ENCODE measurements around the gene ATG9A.

ATG9A gene

DNA sequence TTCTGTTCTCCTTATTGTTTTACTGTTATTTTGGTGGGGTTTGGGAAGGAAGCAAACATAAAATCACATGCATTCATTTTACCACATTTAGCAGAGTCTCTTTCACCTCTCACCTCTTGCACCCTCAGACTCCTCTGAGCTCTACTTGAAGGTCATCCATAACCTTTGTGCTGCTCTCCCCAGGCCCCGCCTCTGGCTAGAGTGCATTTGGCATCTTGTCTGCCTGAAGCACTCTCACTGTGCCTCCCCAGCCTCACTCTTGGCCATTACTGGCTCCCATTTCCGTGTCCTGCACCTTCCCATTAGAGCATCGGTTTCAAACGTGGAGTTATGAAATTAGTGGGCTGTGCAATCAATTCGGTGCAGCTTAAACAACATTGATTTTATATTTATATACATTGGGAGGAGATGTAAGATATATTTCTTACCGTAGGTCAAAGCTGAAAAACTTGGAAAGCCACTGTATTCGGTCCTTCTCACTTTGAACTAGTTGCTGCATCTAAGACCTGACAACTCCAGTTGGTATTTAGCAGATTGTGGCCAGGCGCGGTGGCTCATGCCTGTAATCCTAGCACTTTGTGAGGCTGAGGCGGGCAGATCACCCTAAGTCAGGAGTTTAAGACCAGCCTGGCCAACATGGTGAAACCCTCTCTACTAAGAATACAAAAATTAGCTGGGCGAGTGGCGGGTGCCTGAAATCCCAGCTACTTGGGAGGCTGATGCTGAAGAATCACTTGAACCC lies 29.8 kb downstream of the ATG9A start:
- Mint-ChIP-seq H3K36me3 (peaks cover 3% of the 10 kb centered on the region), H3K4me3 (no peak overlapping the region), H3K9me3 (peaks cover 7% of the 10 kb centered on the region), H3K4me1 (peaks cover 8% of the 10 kb centered on the region), H3K27ac (no peak overlapping the region), H3K27me3 (peaks cover 33% of the 10 kb centered on the region)
- CTCF ChIA-PET: interaction anchor here (1.0 to 1.4 kb wide), 2 partner anchors 100 to 170 kb away, joined by 3 to 4 read pairs; no protein-coding TSS in a partner anchor
- no peak for DNase-seq

GRCh38 chr2:219198974-219199373 lies 30.5 kb downstream of the ATG9A start:
- CTCF ChIA-PET: interaction anchor here (0.7 kb wide), 1 partner anchor 35 kb away, joined by 3 read pairs; no protein-coding TSS in a partner anchor
- H3K36me3 Mint-ChIP-seq: peaks cover 3% of the 10 kb centered on the region
- H3K27ac Mint-ChIP-seq: no peak overlapping the region
- H3K4me1 Mint-ChIP-seq: peaks cover 8% of the 10 kb centered on the region
- H3K27me3 Mint-ChIP-seq: peaks cover 33% of the 10 kb centered on the region
- H3K9me3 Mint-ChIP-seq: peaks cover 4% of the 10 kb centered on the region
- DNase-seq: no peak
- H3K4me3 Mint-ChIP-seq: no peak overlapping the region

- Mint-ChIP-seq H3K4me1 (peaks cover 8% of the 10 kb centered on the region), H3K27me3 (peaks cover 33% of the 10 kb centered on the region), H3K9me3 (peaks cover 4% of the 10 kb centered on the region), H3K27ac (no peak overlapping the region), H3K4me3 (no peak overlapping the region), H3K36me3 (no peaks in the 10 kb centered on the region)
- CTCF ChIA-PET: interaction anchor here (0.6 to 1.7 kb wide), 3 partner anchors 16 to 103 kb away, joined by 3 read pairs; no protein-coding TSS in a partner anchor
- no peak for DNase-seq
These were observed 32.0 kb downstream of the ATG9A start for GRCh38 chr2:219197388-219197787.

- DNase-seq: no peak
- H3K4me3 Mint-ChIP-seq: no peak overlapping the region
- CTCF ChIA-PET: no interaction called here
- peaks cover 23% of the 10 kb centered on the region for H3K4me1 Mint-ChIP-seq
- peaks cover 39% of the 10 kb centered on the region for H3K36me3 Mint-ChIP-seq
- H3K9me3 Mint-ChIP-seq: no peaks in the 10 kb centered on the region
- H3K27ac Mint-ChIP-seq: no peak overlapping the region
- H3K27me3 Mint-ChIP-seq: no peaks in the 10 kb centered on the region
These were observed 42.5 kb downstream of the ATG9A start for GRCh38 chr2:219186754-219187456.

DNA sequence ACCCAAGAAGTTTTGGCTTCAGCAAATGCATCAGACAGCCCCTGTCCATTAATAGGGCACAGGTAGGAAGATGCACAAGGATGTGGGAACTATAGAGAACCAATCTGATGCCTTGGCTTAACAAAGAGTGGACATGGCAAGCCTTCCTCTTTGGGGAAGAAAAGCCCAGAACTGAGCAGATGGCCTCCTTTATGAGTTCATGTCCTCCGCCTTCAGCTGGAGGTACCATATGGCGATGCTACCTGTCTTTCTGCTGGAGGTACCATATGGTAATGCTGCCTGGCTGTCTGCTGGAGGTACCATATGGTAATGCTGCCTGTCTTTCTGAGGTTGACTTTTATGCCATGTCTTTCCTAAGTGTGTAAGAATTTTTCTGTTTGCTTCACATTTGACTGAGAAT lies 45.3 kb downstream of the ATG9A start:
- Mint-ChIP-seq H3K27me3 (no peaks in the 10 kb centered on the region), H3K4me1 (peaks cover 51% of the 10 kb centered on the region), H3K27ac (no peak overlapping the region), H3K4me3 (no peak overlapping the region), H3K36me3 (peaks cover 57% of the 10 kb centered on the region), H3K9me3 (no peaks in the 10 kb centered on the region)
- DNase-seq: no peak
- CTCF ChIA-PET: no interaction called here

DNA sequence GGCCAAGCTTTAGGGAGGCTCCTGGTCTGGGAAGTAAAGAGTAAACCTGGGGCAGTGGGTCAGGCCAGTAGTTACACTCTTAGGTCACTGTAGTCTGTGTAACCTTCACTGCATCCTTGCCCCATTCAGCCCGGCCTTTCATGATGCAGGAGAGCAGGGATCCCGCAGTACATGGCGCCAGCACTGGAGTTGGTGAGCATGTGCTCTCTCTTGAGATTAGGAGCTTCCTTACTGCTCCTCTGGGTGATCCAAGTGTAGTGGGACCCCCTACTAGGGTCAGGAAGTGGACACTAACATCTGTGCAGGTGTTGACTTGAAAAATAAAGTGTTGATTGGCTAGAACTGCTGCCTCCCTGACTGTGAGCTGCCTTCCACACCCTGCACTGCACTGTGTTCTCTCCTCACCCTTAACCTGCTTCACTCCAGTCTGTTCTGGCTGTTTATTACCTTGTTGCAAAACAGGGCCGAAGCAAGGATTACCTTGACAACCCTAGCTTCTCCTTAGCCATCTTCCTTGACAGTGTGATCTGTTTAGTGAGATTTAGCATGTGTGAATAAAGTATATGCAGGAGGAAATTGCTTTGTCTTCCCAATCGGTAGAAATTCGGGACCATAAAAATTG lies 46.2 kb downstream of the ATG9A start:
- Mint-ChIP-seq H3K4me3 (no peak overlapping the region), H3K36me3 (peaks cover 58% of the 10 kb centered on the region), H3K27me3 (no peaks in the 10 kb centered on the region), H3K9me3 (no peaks in the 10 kb centered on the region), H3K27ac (no peak overlapping the region), H3K4me1 (peaks cover 54% of the 10 kb centered on the region)
- CTCF ChIA-PET: interaction anchor here (1.4 to 1.6 kb wide), 2 partner anchors 10 to 13 kb away, joined by 5 to 6 read pairs; partner anchors contain the start of gene SLC23A3
- DNase-seq: no peak

GRCh38 chr2:219182331-219183150 lies 46.9 kb downstream of the ATG9A start:
- Mint-ChIP-seq H3K36me3 (peaks cover 59% of the 10 kb centered on the region), H3K27me3 (no peaks in the 10 kb centered on the region), H3K9me3 (no peaks in the 10 kb centered on the region), H3K27ac (peak overlapping the region; percentile 73), H3K4me1 (peaks cover 55% of the 10 kb centered on the region), H3K4me3 (no peak overlapping the region)
- DNase-seq: no peak
- CTCF ChIA-PET: interaction anchor here (1.0 to 2.0 kb wide), 4 partner anchors 11 to 112 kb away, joined by 3 to 7 read pairs (median 6); partner anchors contain the start of genes SLC23A3 and ZFAND2B

DNA sequence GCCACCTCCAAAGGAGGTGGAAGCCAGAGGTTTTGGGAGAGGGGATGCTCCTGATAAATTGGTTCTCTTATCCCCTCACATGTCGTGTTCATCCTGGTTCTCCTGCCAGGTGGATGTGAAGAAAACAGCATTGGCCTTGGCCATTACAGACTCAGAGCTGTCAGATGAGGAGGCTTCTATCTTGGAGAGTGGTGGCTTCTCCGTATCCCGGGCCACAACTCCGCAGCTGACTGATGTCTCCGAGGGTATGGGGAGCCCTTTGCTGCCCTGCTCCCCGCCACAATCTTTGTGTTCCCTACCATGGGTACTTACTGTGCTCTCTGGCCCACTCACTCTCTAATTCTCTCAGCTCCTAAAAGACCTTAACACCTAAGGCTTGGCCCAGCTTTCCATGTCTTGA lies 47.9 kb downstream of the ATG9A start:
- peaks cover 58% of the 10 kb centered on the region for H3K36me3 Mint-ChIP-seq
- CTCF ChIA-PET: interaction anchor here (0.8 to 2.4 kb wide), 4 partner anchors 10 to 25 kb away, joined by 3 to 16 read pairs (median 6); partner anchors contain the start of gene ZFAND2B

GRCh38 chr2:219180961-219181360 lies 48.5 kb downstream of the ATG9A start:
- Mint-ChIP-seq H3K9me3 (no peaks in the 10 kb centered on the region), H3K36me3 (peaks cover 55% of the 10 kb centered on the region), H3K27ac (peak overlapping the region; percentile 58), H3K4me1 (peaks cover 54% of the 10 kb centered on the region), H3K27me3 (no peaks in the 10 kb centered on the region), H3K4me3 (peak overlapping the region; percentile 2)
- DNase-seq: no peak
- CTCF ChIA-PET: interaction anchor here (0.8 to 2.4 kb wide), 4 partner anchors 9 to 25 kb away, joined by 3 to 16 read pairs (median 5); partner anchors contain the start of gene ZFAND2B

More for the DNA sequence above, 47.9 kb downstream of the ATG9A start:
- Mint-ChIP-seq H3K4me1 (peaks cover 54% of the 10 kb centered on the region), H3K4me3 (peak overlapping the region; percentile 16), H3K9me3 (no peaks in the 10 kb centered on the region), H3K27ac (peak overlapping the region; percentile 73), H3K27me3 (no peaks in the 10 kb centered on the region)
- no peak for DNase-seq

GRCh38 chr2:219179601-219180465 lies 49.6 kb downstream of the ATG9A start:
- Mint-ChIP-seq H3K27ac (peak overlapping the region; percentile 85), H3K9me3 (no peaks in the 10 kb centered on the region), H3K27me3 (no peaks in the 10 kb centered on the region), H3K4me3 (peak overlapping the region; percentile 81), H3K4me1 (peaks cover 66% of the 10 kb centered on the region), H3K36me3 (peaks cover 48% of the 10 kb centered on the region)
- no peak for DNase-seq
- CTCF ChIA-PET: interaction anchor here (0.7 to 2.4 kb wide), 5 partner anchors 8 to 115 kb away, joined by 3 to 16 read pairs (median 3); partner anchors contain the start of gene ZFAND2B

DNA sequence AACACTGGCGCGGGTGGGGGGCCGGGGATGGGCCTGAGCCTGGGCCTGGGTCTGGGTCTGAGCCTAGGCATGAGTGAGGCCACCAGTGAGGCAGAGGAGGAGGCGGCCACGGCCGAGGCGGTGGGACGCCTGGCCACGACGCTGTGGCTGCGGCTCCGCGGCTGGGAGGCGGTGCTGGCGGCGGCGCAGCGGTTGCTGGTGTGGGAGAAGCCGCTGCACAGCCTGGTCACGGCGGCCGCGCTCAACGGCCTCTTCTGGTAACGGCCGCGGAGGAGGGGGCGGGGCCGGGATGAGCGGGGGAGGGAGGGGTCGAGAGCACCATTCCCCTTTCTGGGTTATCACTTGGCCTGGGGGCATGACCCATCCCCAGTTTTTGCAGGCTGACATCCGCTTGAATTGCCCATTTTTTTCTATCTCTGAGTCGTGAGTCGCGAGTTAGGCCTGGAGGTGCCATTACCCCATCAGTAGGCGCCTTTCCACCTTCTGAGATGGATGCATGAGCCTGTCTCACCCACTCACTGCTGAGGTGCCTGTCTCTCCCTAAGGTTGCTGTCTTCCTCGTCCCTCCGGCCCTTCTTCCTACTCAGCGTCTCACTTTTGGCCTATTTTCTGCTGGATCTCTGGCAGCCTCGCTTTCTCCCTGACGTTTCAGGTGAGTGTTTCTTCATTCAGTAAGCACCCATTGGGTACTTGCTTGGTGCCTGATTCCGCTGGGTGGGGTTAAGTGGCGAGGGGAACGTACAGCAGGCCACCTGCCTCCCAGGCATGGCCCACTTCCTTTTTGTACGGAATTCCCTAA lies 50.9 kb downstream of the ATG9A start:
- peaks cover 72% of the 10 kb centered on the region for H3K4me1 Mint-ChIP-seq
- H3K9me3 Mint-ChIP-seq: no peaks in the 10 kb centered on the region
- CTCF ChIA-PET: interaction anchor here (1.6 kb wide), 1 partner anchor 117 kb away, joined by 4 read pairs; no protein-coding TSS in a partner anchor
- H3K36me3 Mint-ChIP-seq: peaks cover 51% of the 10 kb centered on the region
- H3K27ac Mint-ChIP-seq: peak overlapping the region; percentile 85
- H3K27me3 Mint-ChIP-seq: no peaks in the 10 kb centered on the region
- peak; percentile 61 for DNase-seq
- peak overlapping the region; percentile 81 for H3K4me3 Mint-ChIP-seq
